Sigmoid colon (tissue), 4 donors: ENCODE data around the gene TRAPPC12.

Source experiments
- POLR2A ChIP-seq, 2 donors: fragments of 450-650 bp; IDR thresholded peaks; one replicate each; pipeline ENCODE4 v1.6.1; 2016; ENCODE audit warnings: antibody characterized with exemption in 2 of 2, mild to moderate bottlenecking in 2 of 2, moderate library complexity in 2 of 2
- POLR2AphosphoS5 ChIP-seq, 4 donors: sonication (generic); formaldehyde crosslinking; IDR thresholded peaks; one replicate each; pipeline ENCODE4 v1.6.1; 2017; ENCODE audit warnings: antibody characterized with exemption in 4 of 4
- TF ChIP-seq, protein P1 (sequence below), 4 experiments: fragments of 450-650 bp in 3 of 4; fragments of 200-600 bp in 1 of 4; IDR thresholded peaks; one replicate each; pipeline ENCODE4 v1.5.1; 2016 to 2019; ENCODE audit warnings: antibody characterized with exemption in 4 of 4, mild to moderate bottlenecking in 3 of 4, moderate library complexity in 2 of 4

DNA sequence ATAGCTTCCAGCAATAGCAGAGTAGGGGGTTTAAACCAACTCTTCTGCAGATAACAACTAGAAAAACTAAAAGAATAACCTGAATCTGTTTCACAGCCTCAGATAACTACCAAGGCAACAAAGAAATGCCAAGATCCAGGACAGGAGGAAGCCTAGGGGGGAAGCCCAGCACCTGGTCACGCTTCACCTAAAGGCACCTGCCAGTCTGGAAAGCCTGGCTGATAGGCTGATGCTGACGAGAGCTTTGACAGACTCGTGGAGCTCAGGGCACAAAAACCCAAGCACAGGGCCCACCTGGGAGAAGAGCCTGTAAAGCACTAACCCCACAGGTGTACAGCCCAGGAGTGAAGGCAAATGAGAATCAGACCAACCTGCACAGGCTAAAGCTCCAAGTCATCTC is 24.5 kb upstream of the TRAPPC12 start:
- TF ChIP-seq, protein P1, sequence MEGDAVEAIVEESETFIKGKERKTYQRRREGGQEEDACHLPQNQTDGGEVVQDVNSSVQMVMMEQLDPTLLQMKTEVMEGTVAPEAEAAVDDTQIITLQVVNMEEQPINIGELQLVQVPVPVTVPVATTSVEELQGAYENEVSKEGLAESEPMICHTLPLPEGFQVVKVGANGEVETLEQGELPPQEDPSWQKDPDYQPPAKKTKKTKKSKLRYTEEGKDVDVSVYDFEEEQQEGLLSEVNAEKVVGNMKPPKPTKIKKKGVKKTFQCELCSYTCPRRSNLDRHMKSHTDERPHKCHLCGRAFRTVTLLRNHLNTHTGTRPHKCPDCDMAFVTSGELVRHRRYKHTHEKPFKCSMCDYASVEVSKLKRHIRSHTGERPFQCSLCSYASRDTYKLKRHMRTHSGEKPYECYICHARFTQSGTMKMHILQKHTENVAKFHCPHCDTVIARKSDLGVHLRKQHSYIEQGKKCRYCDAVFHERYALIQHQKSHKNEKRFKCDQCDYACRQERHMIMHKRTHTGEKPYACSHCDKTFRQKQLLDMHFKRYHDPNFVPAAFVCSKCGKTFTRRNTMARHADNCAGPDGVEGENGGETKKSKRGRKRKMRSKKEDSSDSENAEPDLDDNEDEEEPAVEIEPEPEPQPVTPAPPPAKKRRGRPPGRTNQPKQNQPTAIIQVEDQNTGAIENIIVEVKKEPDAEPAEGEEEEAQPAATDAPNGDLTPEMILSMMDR (IDR thresholded peaks at IDR 0.05): no peak
- TF ChIP-seq POLR2A (IDR thresholded peaks at IDR 0.05): no peak
- no peak for TF ChIP-seq POLR2AphosphoS5 (IDR thresholded peaks at IDR 0.05)
